Uterus (tissue), 4 donors: Measurements from ENCODE around the gene PRR33. TPM values are rescaled to one million over a fixed set of nuclear protein-coding genes. Genes with fewer than 3 reads are reported as not detected.

Experiments
- DNase-seq, 2 donors: peaks; one replicate each; pipeline ENCODE4 v3.0.0-alpha.2; 2019 to 2020
- H3K27ac ChIP-seq, 2 donors: fragments of 200-600 bp; sonication (generic); 1 replicate in 1 of 2; 2 replicates in 1 of 2; pipeline ENCODE4 v1.5.1; 2016 to 2018
- H3K27me3 ChIP-seq, 2 donors: fragments of 200-600 bp; sonication (generic); one replicate each; pipeline ENCODE4 v1.5.1; 2018 to 2019; ENCODE audit warnings: control low read depth in 1 of 2
- H3K36me3 ChIP-seq, 2 donors: fragments of 200-600 bp; sonication (generic); one replicate each; pipeline ENCODE4 v1.5.1; 2019; ENCODE audit warnings: control low read depth in 1 of 2
- H3K4me1 ChIP-seq, 2 donors: fragments of 200-600 bp; sonication (generic); one replicate each; pipeline ENCODE4 v1.5.1; 2018 to 2019; ENCODE audit warnings: control low read depth in 1 of 2
- H3K4me3 ChIP-seq, 2 donors: fragments of 200-600 bp; sonication (generic); 1 replicate in 1 of 2; 2 replicates in 1 of 2; pipeline ENCODE4 v1.5.1; 2018 to 2019; ENCODE audit warnings: mild to moderate bottlenecking in 1 of 2
- H3K9me3 ChIP-seq, 2 donors: fragments of 200-600 bp; sonication (generic); one replicate each; pipeline ENCODE4 v1.5.1; 2019; ENCODE audit warnings: control low read depth in 1 of 2
- POLR2A ChIP-seq, 2 donors: fragments of 450-650 bp; IDR thresholded peaks; one replicate each; pipeline ENCODE4 v1.6.1; 2016; ENCODE audit warnings: antibody characterized with exemption in 2 of 2, mild to moderate bottlenecking in 1 of 2, moderate library complexity in 1 of 2
- intact Hi-C: fragments of 100-400 bp; cut with DNase I; formaldehyde crosslinking; loops from one replicate; pipeline ENCODE4 v1.15.1; 2023; ENCODE audit warnings: low total_unique reads
- total RNA-seq, 4 donors: library from RNA; depleted of rRNA in 3 of 4; stranded (reverse); fragments of >200 nt in 3 of 4; gene quantifications; one replicate each; pipeline versions ENCODE4 v1.1.0 to v1.2.4, GENCODE V29; 2014 to 2023
- TF ChIP-seq, protein P1 (sequence below), 4 experiments: fragments of 200-600 bp in 2 of 4; fragments of 450-650 bp in 2 of 4; sonication (generic) in 2 of 4; IDR thresholded peaks; one replicate each; pipeline ENCODE4 v1.5.1; 2016 to 2019; ENCODE audit warnings: antibody characterized with exemption in 4 of 4, mild to moderate bottlenecking in 2 of 4, moderate library complexity in 1 of 4
- donor health status: DM: yes; HTN: yes; CAD: no.

Gene PRR33
- total RNA-seq, 4 donors from 2014 or later = not detected

DNA sequence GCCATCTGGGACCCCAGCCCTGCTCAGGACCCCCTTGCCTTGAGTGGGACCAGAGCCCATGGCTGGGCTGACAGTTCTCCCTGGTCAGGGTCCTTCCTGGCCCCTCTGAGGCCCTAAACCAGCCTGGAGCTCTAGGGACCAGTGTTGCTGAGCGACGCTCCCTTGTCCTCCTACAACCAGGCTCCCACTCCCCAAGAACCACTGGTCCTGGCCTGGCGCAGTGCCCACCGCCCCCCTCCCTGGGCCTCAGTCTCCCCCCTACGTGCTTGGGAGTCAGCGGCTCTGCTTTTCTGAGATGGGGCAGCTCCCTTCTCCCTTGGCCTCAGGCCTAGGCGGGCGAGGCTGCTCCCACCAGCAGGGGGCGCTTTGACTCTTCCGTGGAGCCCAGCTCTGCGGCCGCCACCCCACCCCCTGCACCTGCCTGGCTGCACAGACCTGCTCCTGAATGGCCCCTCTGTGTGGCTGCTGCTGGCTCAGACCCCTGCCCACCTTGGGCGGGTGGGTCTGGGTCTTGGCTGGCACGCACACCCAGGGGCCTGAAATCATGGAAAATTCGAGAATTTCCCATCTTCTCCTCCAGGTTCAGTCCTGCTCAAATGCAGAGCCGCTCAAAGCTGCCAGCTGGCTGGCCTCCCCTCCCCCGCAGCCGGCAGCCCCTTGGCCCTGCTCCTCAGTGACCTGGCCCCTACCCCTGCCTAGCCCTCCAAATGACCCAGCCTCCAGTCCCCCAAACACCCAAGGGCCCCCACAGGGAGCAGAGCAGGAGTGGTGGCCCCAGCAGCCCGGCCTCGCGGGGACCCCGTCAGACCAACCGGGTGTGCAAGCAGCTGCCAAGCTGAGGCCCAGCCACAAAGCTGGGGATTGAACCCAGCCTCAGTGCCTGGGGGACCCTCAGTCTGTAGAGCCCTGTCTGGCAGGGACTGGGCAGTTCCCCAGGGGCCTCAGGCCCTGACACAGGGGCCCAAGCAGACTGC, 9.1 kb downstream of the PRR33 start:
- intact Hi-C loops = loop anchor here (5.0 kb wide), 1 partner anchor 275 kb away; no protein-coding TSS in a partner anchor
- DNase-seq = peak; percentile 79 to 88
- H3K36me3 ChIP-seq = no peaks in the 10 kb centered on the region
- no peaks in the 10 kb centered on the region for H3K27me3 ChIP-seq
- TF ChIP-seq, protein P1, sequence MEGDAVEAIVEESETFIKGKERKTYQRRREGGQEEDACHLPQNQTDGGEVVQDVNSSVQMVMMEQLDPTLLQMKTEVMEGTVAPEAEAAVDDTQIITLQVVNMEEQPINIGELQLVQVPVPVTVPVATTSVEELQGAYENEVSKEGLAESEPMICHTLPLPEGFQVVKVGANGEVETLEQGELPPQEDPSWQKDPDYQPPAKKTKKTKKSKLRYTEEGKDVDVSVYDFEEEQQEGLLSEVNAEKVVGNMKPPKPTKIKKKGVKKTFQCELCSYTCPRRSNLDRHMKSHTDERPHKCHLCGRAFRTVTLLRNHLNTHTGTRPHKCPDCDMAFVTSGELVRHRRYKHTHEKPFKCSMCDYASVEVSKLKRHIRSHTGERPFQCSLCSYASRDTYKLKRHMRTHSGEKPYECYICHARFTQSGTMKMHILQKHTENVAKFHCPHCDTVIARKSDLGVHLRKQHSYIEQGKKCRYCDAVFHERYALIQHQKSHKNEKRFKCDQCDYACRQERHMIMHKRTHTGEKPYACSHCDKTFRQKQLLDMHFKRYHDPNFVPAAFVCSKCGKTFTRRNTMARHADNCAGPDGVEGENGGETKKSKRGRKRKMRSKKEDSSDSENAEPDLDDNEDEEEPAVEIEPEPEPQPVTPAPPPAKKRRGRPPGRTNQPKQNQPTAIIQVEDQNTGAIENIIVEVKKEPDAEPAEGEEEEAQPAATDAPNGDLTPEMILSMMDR (IDR thresholded peaks at IDR 0.05) = peak; percentile 89 to 95 (median 92)
- TF ChIP-seq POLR2A (IDR thresholded peaks at IDR 0.05) = peak in 1 of 2 donors; percentile 14
- peak overlapping the region; percentile 86 to 89 for H3K27ac ChIP-seq
- H3K9me3 ChIP-seq = no peaks in the 10 kb centered on the region
- no peak overlapping the region for H3K4me3 ChIP-seq
- H3K4me1 ChIP-seq = peaks cover 0 to 20% of the 10 kb centered on the region in 2 donors

DNA sequence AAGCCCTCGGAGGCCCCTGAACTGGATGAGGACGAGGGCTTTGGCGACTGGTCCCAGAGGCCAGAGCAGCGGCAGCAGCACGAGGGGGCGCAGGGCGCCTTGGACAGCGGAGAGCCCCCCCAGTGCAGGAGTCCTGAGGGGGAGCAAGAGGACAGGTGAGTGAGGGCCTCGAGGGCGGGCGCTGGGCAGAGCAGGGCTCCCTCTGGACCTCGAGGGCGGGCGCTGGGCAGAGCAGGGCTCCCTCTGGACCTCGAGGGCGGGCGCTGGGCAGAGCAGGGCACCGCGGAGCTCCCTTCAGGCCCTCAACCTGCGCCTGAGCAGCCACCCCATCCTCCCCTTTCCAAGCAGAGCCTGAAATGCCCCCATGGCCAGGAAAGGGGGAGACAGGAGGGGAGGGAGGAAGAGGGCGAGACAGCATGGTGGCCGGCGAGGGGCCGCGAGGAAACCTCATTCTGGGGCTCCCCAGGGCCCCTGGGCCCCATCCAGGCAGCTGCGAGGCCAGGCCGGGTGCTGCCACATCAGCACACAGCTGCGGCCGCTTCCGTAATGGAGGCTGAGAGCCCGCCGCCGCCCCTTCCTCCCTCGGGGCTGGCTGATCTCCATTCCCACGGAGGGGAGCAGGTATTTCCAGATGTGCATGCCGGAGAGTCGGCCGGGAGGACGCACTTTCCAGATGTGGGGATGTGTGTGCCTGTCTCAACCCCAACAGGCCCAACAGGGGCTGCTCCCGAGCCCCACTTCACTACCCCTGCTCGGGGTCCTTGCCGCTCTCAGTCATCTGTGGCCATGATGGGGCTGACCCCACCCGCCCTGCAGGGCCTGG, 10.0 kb downstream of the PRR33 start:
- peaks cover 0 to 24% of the 10 kb centered on the region in 2 donors for H3K4me1 ChIP-seq
- no peak overlapping the region for H3K4me3 ChIP-seq
- no peaks in the 10 kb centered on the region for H3K9me3 ChIP-seq
- TF ChIP-seq POLR2A (IDR thresholded peaks at IDR 0.05) = no peak
- TF ChIP-seq, protein P1 (IDR thresholded peaks at IDR 0.05) = no peak
- intact Hi-C loops = loop anchor here (5.0 kb wide), 1 partner anchor 276 kb away; no protein-coding TSS in a partner anchor
- DNase-seq = peak; percentile 45 to 68
- peak overlapping the region; percentile 86 to 89 for H3K27ac ChIP-seq
- no peaks in the 10 kb centered on the region for H3K36me3 ChIP-seq
- no peaks in the 10 kb centered on the region for H3K27me3 ChIP-seq

DNA sequence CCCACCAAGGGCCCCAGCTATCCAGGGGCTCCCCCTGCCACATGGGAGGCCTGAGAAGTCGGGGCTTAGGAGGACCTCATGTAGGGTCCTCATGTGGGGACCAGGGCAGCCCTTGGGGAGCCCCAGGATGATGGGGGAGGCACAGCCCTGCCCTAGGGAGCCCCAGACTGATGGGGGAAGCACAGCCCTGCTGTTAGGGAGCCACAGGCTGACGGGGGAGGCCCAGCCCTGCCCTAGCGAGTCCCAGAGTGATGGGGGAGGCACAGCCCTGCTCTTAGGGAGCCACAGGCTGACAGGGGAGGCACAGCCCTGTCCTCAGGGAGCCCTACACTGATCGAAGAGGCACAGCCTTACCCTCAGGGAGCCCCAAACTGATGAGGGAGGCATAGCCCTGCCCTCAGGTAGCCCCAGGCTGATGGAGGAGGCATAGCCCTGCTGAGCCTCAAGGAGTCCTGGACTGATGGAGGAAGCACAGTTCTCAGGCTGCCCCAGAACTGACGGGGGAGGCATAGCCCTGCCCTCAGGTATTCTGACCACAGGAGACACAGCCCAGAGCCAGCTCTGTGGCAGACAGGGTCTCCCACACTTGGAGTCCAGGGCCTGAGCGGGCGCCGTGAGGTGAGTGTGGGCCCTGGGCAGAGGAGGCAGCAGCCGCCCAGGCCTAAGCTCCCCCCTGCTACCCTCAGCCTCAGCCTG, 10.8 kb downstream of the PRR33 start:
- TF ChIP-seq, protein P1 (IDR thresholded peaks at IDR 0.05) = no peak
- no peak for TF ChIP-seq POLR2A (IDR thresholded peaks at IDR 0.05)
- intact Hi-C loops = loop anchor here (5.0 kb wide), 1 partner anchor 276 kb away; no protein-coding TSS in a partner anchor
- no peaks in the 10 kb centered on the region for H3K27me3 ChIP-seq
- no peaks in the 10 kb centered on the region for H3K36me3 ChIP-seq
- no peaks in the 10 kb centered on the region for H3K9me3 ChIP-seq
- H3K4me1 ChIP-seq = peaks cover 0 to 28% of the 10 kb centered on the region in 2 donors
- peak; percentile 14 to 19 for DNase-seq
- H3K27ac ChIP-seq = peak overlapping the region; percentile 86 to 89
- no peak overlapping the region for H3K4me3 ChIP-seq

DNA sequence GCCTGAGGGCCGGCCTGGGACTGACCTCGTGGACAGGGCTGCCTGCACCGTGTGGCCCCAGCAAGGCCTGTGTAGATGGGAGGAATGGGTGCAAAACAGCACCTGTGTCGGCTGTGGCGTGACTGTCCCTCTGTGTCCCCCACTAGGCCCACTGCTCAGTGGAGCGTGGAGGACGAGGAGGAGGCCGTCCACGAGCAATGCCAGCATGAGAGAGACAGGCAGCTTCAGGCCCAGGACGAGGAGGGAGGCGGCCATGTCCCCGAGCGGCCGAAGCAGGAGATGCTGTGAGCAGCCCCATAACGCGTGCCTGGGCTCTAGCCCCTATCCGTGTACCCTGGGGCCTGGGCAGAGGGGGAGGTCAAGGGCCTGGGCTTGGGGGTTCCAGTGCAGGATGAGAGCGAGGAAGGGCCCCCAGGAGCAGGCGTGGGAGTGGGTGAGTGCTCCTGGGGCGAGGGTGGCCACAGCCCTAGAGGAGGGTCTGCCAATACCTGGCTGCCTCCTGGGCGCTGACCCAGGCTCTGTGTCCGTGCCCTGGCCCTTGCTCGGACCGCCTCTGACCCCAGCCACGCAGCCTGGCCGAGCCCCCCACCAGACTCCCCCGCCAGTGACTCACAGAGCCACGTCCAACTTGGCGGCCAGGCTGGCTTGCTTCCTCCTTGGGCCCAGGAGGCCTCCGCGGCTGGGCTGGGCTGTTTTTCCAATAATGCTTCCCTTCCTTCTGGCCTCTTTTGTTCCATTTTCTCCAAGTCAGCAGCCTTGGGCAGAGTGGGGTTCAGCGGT, 11.6 kb downstream of the PRR33 start:
- no peaks in the 10 kb centered on the region for H3K36me3 ChIP-seq
- peak; percentile 77 to 84 for DNase-seq
- no peak overlapping the region for H3K4me3 ChIP-seq
- H3K9me3 ChIP-seq = no peaks in the 10 kb centered on the region
- H3K27me3 ChIP-seq = no peaks in the 10 kb centered on the region
- TF ChIP-seq, protein P1 (IDR thresholded peaks at IDR 0.05) = no peak
- no peak for TF ChIP-seq POLR2A (IDR thresholded peaks at IDR 0.05)
- H3K27ac ChIP-seq = peak overlapping the region; percentile 86 to 89
- intact Hi-C loops = loop anchor here (5.0 kb wide), 1 partner anchor 277 kb away; no protein-coding TSS in a partner anchor
- H3K4me1 ChIP-seq = peaks cover 0 to 28% of the 10 kb centered on the region in 2 donors
